Liver (tissue), 9 donors: ENCODE results near the gene SESN1. TPM values are rescaled to one million over a fixed set of nuclear protein-coding genes. Genes with fewer than 3 reads are reported as not detected.

Experiments
- DNase-seq: peaks from one replicate; pipeline ENCODE4 v3.0.0-alpha.2; 2017; ENCODE audit warnings: low spot score
- H3K27ac ChIP-seq, 2 donors: one replicate each; pipeline ENCODE4 v1.7.0; 2013; ENCODE audit warnings: inconsistent platforms in 2 of 2, low read length in 2 of 2, control low read depth in 1 of 2, low read depth in 1 of 2, mild to moderate bottlenecking in 1 of 2
- H3K27me3 ChIP-seq, 4 donors: one replicate each; pipeline versions ENCODE4 v1.6.1 to v1.7.0; 2013; ENCODE audit warnings: low read length in 3 of 4, inconsistent platforms in 1 of 4, mild to moderate bottlenecking in 1 of 4, moderate library complexity in 1 of 4; ENCODE audit not compliant: control insufficient read depth in 4 of 4, insufficient read depth in 4 of 4
- H3K36me3 ChIP-seq, 4 donors: one replicate each; pipeline versions ENCODE4 v1.6.1 to v1.7.0; 2013; ENCODE audit warnings: low read length in 3 of 4, mild to moderate bottlenecking in 3 of 4, low read depth in 1 of 4, moderate library complexity in 1 of 4; ENCODE audit not compliant: control insufficient read depth in 4 of 4, insufficient read depth in 3 of 4
- H3K4me1 ChIP-seq, 4 donors: one replicate each; pipeline versions ENCODE4 v1.6.1 to v1.7.0; 2013; ENCODE audit warnings: low read length in 3 of 4, mild to moderate bottlenecking in 3 of 4, moderate library complexity in 1 of 4; ENCODE audit not compliant: control insufficient read depth in 4 of 4, insufficient read depth in 4 of 4
- H3K4me3 ChIP-seq, 3 donors: one replicate each; pipeline versions ENCODE4 v1.6.1 to v1.7.0; 2013; ENCODE audit warnings: low read length in 3 of 3, control low read depth in 1 of 3, low read depth in 1 of 3, mild to moderate bottlenecking in 1 of 3
- H3K9ac ChIP-seq, 2 donors: one replicate each; pipeline ENCODE4 v1.7.0; 2013; ENCODE audit warnings: low read length in 2 of 2, mild to moderate bottlenecking in 2 of 2, moderate library complexity in 2 of 2, control low read depth in 1 of 2, low read depth in 1 of 2
- H3K9me3 ChIP-seq, 4 donors: one replicate each; pipeline versions ENCODE4 v1.6.1 to v1.7.0; 2013; ENCODE audit warnings: low read length in 3 of 4; ENCODE audit not compliant: control insufficient read depth in 4 of 4
- ATF3 ChIP-seq: IDR thresholded peaks from 2 replicates; pipeline ENCODE4 v1.6.1; 2016; ENCODE audit warnings: antibody characterized with exemption
- CTCF ChIP-seq: fragments of 150-350 bp; IDR thresholded peaks from 2 replicates; pipeline ENCODE4 v1.5.1; 2017; ENCODE audit warnings: improper control_type of control experiment, low read depth, low read length; ENCODE audit not compliant: missing input control
- EGR1 ChIP-seq, 2 donors: IDR thresholded peaks; 2 replicates each; pipeline ENCODE4 v1.6.1; 2016 to 2018; ENCODE audit warnings: antibody characterized with exemption in 2 of 2, low read depth in 2 of 2
- FOXA1 ChIP-seq: IDR thresholded peaks from 2 replicates; pipeline ENCODE4 v1.6.1; 2016; ENCODE audit warnings: antibody characterized with exemption
- FOXA2 ChIP-seq: IDR thresholded peaks from 2 replicates; pipeline ENCODE4 v1.6.1; 2016; ENCODE audit warnings: antibody characterized with exemption
- GABPA ChIP-seq, 2 donors: IDR thresholded peaks in 1 of 2; conservative IDR thresholded peaks in 1 of 2; 2 replicates each; pipeline ENCODE4 v1.6.1; 2016; ENCODE audit warnings: antibody characterized with exemption in 2 of 2, mild to moderate bottlenecking in 1 of 2, moderate library complexity in 1 of 2
- HNF4A ChIP-seq, 2 donors: conservative IDR thresholded peaks; 2 replicates each; pipeline ENCODE4 v1.6.1; 2016; ENCODE audit warnings: antibody characterized with exemption in 2 of 2, mild to moderate bottlenecking in 2 of 2
- HNF4G ChIP-seq: IDR thresholded peaks from 2 replicates; pipeline ENCODE4 v1.6.1; 2016; ENCODE audit warnings: antibody characterized with exemption
- JUND ChIP-seq, 2 donors: IDR thresholded peaks; 2 replicates each; pipeline ENCODE4 v1.6.1; 2016; ENCODE audit warnings: antibody characterized with exemption in 2 of 2
- NR2F2 ChIP-seq: IDR thresholded peaks from 2 replicates; pipeline ENCODE4 v1.6.1; 2016; ENCODE audit warnings: antibody characterized with exemption
- RAD21 ChIP-seq, 2 donors: IDR thresholded peaks; 2 replicates each; pipeline ENCODE4 v1.6.1; 2016; ENCODE audit warnings: antibody characterized with exemption in 2 of 2, mild to moderate bottlenecking in 2 of 2
- REST ChIP-seq: IDR thresholded peaks from 2 replicates; pipeline ENCODE4 v1.6.1; 2016; ENCODE audit warnings: antibody characterized with exemption, mild to moderate bottlenecking
- RXRA ChIP-seq, 2 donors: IDR thresholded peaks; 2 replicates each; pipeline ENCODE4 v1.6.1; 2017 to 2018; ENCODE audit warnings: antibody characterized with exemption in 2 of 2, mild to moderate bottlenecking in 1 of 2
- SP1 ChIP-seq: IDR thresholded peaks from 2 replicates; pipeline ENCODE4 v1.6.1; 2018; ENCODE audit warnings: antibody characterized with exemption, mild to moderate bottlenecking
- TAF1 ChIP-seq: conservative IDR thresholded peaks from 2 replicates; pipeline ENCODE4 v1.6.1; 2016; ENCODE audit warnings: antibody characterized with exemption, mild to moderate bottlenecking
- YY1 ChIP-seq: IDR thresholded peaks from 2 replicates; pipeline ENCODE4 v1.6.1; 2016; ENCODE audit warnings: antibody characterized with exemption, mild to moderate bottlenecking
- ZBTB33 ChIP-seq: IDR thresholded peaks from 2 replicates; pipeline ENCODE4 v1.6.1; 2016; ENCODE audit warnings: antibody characterized with exemption
- WGBS: extraction: QIAGEN DNeasy Blood & Tissue Kit; methylation state at CpG from one replicate; pipeline ENCODE4 v1.1.7; 2013; 5-methylcytosine and 5-hydroxymethylcytosine counted together
- polyA plus RNA-seq, 2 donors: library from polyadenylated mRNA; stranded (reverse) in 1 of 2; unstranded in 1 of 2; fragments of 200-250 nt in 1 of 2; fragments of >200 nt in 1 of 2; fragmentation: Nextera tagmentation in 1 of 2; extraction: Ambion mirVana in 1 of 2; gene quantifications; one replicate each; pipeline versions ENCODE4 v1.2.1 to v1.2.3, GENCODE V29; 2013 to 2015
- total RNA-seq, 2 donors: library from RNA; depleted of rRNA; stranded (reverse); fragments of >200 nt; gene quantifications; one replicate each; pipeline ENCODE4 v1.2.3, GENCODE V29; 2014
- TF ChIP-seq, protein P1 (sequence below): IDR thresholded peaks from 2 replicates; pipeline ENCODE4 v1.6.1; 2016; ENCODE audit warnings: antibody characterized with exemption
- donor health status: healthy.
- donor health status: healthy.
- donor health status: healthy.
- donor health status: healthy.
- donor health status: healthy.

The SESN1 gene
- total and polyA plus RNA-seq, 4 donors = 6.2 to 17.0 (median 11.0) TPM

DNA sequence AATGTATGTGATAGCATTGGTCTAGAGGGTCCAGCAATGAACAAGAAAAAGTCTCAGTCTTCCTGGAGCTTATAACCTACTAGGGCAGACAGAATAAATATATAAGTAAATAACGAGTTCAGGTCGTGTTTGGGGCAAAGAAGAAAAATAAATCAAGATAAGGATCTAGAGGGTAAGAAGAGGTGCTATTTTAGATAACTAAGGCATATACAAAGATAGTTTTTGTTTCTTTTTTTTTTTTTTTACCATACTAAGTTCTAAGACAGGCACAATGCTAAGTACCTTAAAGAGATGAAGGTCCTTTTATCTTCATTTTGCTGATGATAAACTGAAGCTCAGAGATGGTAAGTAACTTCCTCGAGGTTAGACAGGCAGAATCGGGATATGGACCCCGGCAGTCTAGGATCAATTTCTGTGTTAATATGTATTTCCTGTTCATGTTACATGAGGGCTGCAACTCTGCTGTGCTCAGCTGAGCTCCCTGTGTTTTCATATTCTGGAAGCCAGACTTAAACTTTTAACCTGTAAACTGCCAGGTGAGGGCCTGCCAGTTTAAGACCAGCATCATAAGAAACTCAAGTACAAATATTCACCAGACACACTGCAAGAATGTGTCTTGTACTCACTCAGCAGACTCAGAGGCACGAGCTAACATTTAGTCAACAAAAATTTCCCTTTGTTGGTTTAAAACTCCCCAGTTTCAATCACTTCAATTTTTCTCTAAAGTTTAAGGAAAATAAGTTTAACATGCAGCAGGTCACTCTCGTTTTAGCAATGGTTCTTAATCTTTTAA lies 23.3 kb downstream of the SESN1 start (continued):
- no peak for TF ChIP-seq REST
- no peak for TF ChIP-seq NR2F2
- no peak for TF ChIP-seq GABPA (IDR thresholded peaks at IDR 0.05 in 1 of 2, conservative IDR thresholded peaks at IDR 0.05 in 1 of 2)
- no peak for TF ChIP-seq SP1
- TF ChIP-seq ZBTB33 = no peak
- TF ChIP-seq, protein P1, sequence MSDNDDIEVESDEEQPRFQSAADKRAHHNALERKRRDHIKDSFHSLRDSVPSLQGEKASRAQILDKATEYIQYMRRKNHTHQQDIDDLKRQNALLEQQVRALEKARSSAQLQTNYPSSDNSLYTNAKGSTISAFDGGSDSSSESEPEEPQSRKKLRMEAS = no peak

- Histone ChIP-seq H3K27ac (no peak overlapping the region), H3K4me3 (no peak overlapping the region), H3K36me3 (no peaks in the 10 kb centered on the region), H3K4me1 (peaks cover 0 to 5% (median under 1%) of the 10 kb centered on the region in 4 donors), H3K9me3 (no peaks in the 10 kb centered on the region), H3K27me3 (no peaks in the 10 kb centered on the region), H3K9ac (no peak overlapping the region)
- 89% methylated on average over 2 of the region's 2 CpGs for whole genome bisulfite sequencing
- no peak for DNase-seq
- no peak for TF ChIP-seq CTCF
- TF ChIP-seq ATF3 = no peak
- TF ChIP-seq YY1 = no peak
- TF ChIP-seq RXRA (IDR thresholded peaks at IDR 0.05) = no peak
- TF ChIP-seq GABPA (IDR thresholded peaks at IDR 0.05 in 1 of 2, conservative IDR thresholded peaks at IDR 0.05 in 1 of 2) = no peak
- TF ChIP-seq REST = no peak
- TF ChIP-seq TAF1 = no peak
- TF ChIP-seq FOXA1 = no peak
- TF ChIP-seq JUND (IDR thresholded peaks at IDR 0.05) = no peak
- no peak for TF ChIP-seq EGR1 (IDR thresholded peaks at IDR 0.05; ENCODE audit: low read depth in 2 of 2)
- TF ChIP-seq SP1 = no peak
- no peak for TF ChIP-seq HNF4G
- no peak for TF ChIP-seq RAD21 (IDR thresholded peaks at IDR 0.05)
- TF ChIP-seq FOXA2 = no peak
- no peak for TF ChIP-seq NR2F2
- no peak for TF ChIP-seq HNF4A (conservative IDR thresholded peaks at IDR 0.05)
- TF ChIP-seq, protein P1 = no peak
Observed at GRCh38 chr6:109069746-109070145, 24.9 kb downstream of the SESN1 start.
